HG02840 (cell line): Measurements from ENCODE around the gene GNG7.
"Not testable (repeated sequence)": the region's sequence is repeated elsewhere in the genome, so short reads cannot be mapped to it uniquely, and the experiment has no call there.

ENCODE experiments used
- ATAC-seq: cut with Tn5 transposase; IDR thresholded peaks from one replicate; pipeline ENCODE4 v1.9.1; 2021; ENCODE audit warnings: mild to moderate bottlenecking, moderate library complexity, moderate number of reproducible peaks; ENCODE audit not compliant: unreplicated experiment, low FRiP score

Gene GNG7

GRCh38 chr19:2527171-2527570, 175.3 kb downstream of the GNG7 start:
- ATAC-seq = no peak

GRCh38 chr19:2524840-2525723, 177.4 kb downstream of the GNG7 start:
- ATAC-seq = no peak

GRCh38 chr19:2524361-2524839, 178.1 kb downstream of the GNG7 start:
- ATAC-seq = no peak

- ATAC-seq = no peak
Measured at GRCh38 chr19:2523630-2524311, 178.7 kb downstream of the GNG7 start.

GRCh38 chr19:2519482-2519881, 183.0 kb downstream of the GNG7 start:
- ATAC-seq = no peak

- ATAC-seq = not testable (repeated sequence)
Measured at GRCh38 chr19:2518856-2519255, 183.6 kb downstream of the GNG7 start.

GRCh38 chr19:2517881-2518601, 184.5 kb downstream of the GNG7 start:
- no peak for ATAC-seq

GRCh38 chr19:2516727-2517126, 185.8 kb downstream of the GNG7 start:
- no peak for ATAC-seq

- ATAC-seq = no peak
Measured at GRCh38 chr19:2514981-2515518, 187.4 kb downstream of the GNG7 start.

GRCh38 chr19:2512523-2513431, 189.7 kb downstream of the GNG7 start:
- ATAC-seq = no peak

- no peak for ATAC-seq
Measured at GRCh38 chr19:2511991-2512390, 190.5 kb downstream of the GNG7 start.

- no peak for ATAC-seq
Measured at GRCh38 chr19:2511570-2511969, 190.9 kb downstream of the GNG7 start.

- ATAC-seq = no peak
Measured at GRCh38 chr19:2509096-2509495, 193.4 kb downstream of the GNG7 start.

GRCh38 chr19:2507109-2507508, 195.4 kb downstream of the GNG7 start:
- no peak for ATAC-seq

- ATAC-seq = not testable (repeated sequence)
Measured at GRCh38 chr19:2506656-2507055, 195.8 kb downstream of the GNG7 start.

- no peak for ATAC-seq
Measured at GRCh38 chr19:2503521-2504109, 198.9 kb downstream of the GNG7 start.

- ATAC-seq = no peak
Measured at GRCh38 chr19:2500841-2501261, 201.6 kb downstream of the GNG7 start.

GRCh38 chr19:2500156-2500555, 202.3 kb downstream of the GNG7 start:
- ATAC-seq = no peak

GRCh38 chr19:2497186-2497585, 205.3 kb downstream of the GNG7 start:
- no peak for ATAC-seq
